GM10248 (cell line): Measurements from ENCODE around the gene RSAD1.
A peak's percentile ranks its signal among the peaks of the same experiment; 100 is the strongest.
"Not testable (repeated sequence)": the region's sequence is repeated elsewhere in the genome, so short reads cannot be mapped to it uniquely, and the experiment has no call there.

Experiments used
- CTCF ChIA-PET: fragments of 300-600 bp; sonication (Branson Sonifier 250); formaldehyde crosslinking; extraction: SDS; loops from one replicate; lab custom pipeline; 2021; ENCODE audit warnings: antibody characterized with exemption; lab: Yijun Ruan, JAX
- POLR2A ChIA-PET: fragments of 350-650 bp; sonication (Branson Sonifier 250); formaldehyde crosslinking; extraction: SDS; loops from one replicate; lab custom pipeline; 2020; ENCODE audit warnings: antibody characterized with exemption; lab: Yijun Ruan, JAX
- DNase-seq: peaks from one replicate; pipeline ENCODE4 v3.0.0; 2012; ENCODE audit errors: extremely low spot score
- CTCF ChIP-seq: IDR thresholded peaks from 2 replicates; pipeline ENCODE4 v1.5.1; 2012; ENCODE audit warnings: mild to moderate bottlenecking, low read depth; ENCODE audit errors: extremely low read depth, missing control alignments, control extremely low read depth

Gene RSAD1

GRCh38 chr17:50475362-50475761 lies 3.3 kb upstream of the RSAD1 start:
- CTCF ChIA-PET = interaction anchor here (0.8 to 1.3 kb wide), 2 partner anchors 40 to 151 kb away, joined by 3 read pairs; no protein-coding TSS in a partner anchor
- no peak for TF ChIP-seq CTCF
- POLR2A ChIA-PET = no interaction called here
- no peak for DNase-seq

- DNase-seq, POLR2A ChIA-PET: not testable (repeated sequence)
- CTCF ChIA-PET = interaction anchor here (1.0 to 1.4 kb wide), 4 partner anchors 9 to 114 kb away, joined by 3 to 4 read pairs (median 3); no protein-coding TSS in a partner anchor
These were observed 2.7 kb upstream of the RSAD1 start for GRCh38 chr17:50475775-50476544.

- no peak for TF ChIP-seq CTCF
- CTCF ChIA-PET = interaction anchor here (1.0 to 1.6 kb wide), 5 partner anchors 9 to 115 kb away, joined by 3 to 4 read pairs (median 3); no protein-coding TSS in a partner anchor
- POLR2A ChIA-PET = no interaction called here
- no peak for DNase-seq
These were observed 1.9 kb upstream of the RSAD1 start for GRCh38 chr17:50476545-50477315.

GRCh38 chr17:50477976-50478375 lies 684 bp upstream of the RSAD1 start:
- CTCF ChIA-PET = interaction anchor here (0.7 to 2.3 kb wide), 12 partner anchors 8 to 278 kb away, joined by 3 to 19 read pairs (median 4); partner anchors contain the start of genes CHAD and LRRC59
- DNase-seq = no peak
- POLR2A ChIA-PET = no interaction called here
- TF ChIP-seq CTCF = no peak

GRCh38 chr17:50479522-50480141 lies 972 bp downstream of the RSAD1 start:
- ChIA-PET POLR2A (no interaction called here), CTCF (interaction anchor here (0.7 to 2.3 kb wide), 30 partner anchors 8 to 306 kb away, joined by 3 to 19 read pairs (median 4); partner anchors contain the start of genes CACNA1G, CHAD, LRRC59 and SPATA20)
- peak; percentile 64 for TF ChIP-seq CTCF
- peak; percentile 77 for DNase-seq

- CTCF ChIA-PET = interaction anchor here (1.0 to 6.8 kb wide), 15 partner anchors 10 to 305 kb away, joined by 3 to 70 read pairs (median 4); partner anchors contain the start of genes CHAD and LRRC59
- POLR2A ChIA-PET = no interaction called here
These were observed 1.6 kb downstream of the RSAD1 start for GRCh38 chr17:50480142-50480764.

More at GRCh38 chr17:50480142-50480764, 1.6 kb downstream of the RSAD1 start:
- no peak for TF ChIP-seq CTCF
- DNase-seq = no peak
